ENCODE data around the gene IFT172.

The IFT172 gene

DNA sequence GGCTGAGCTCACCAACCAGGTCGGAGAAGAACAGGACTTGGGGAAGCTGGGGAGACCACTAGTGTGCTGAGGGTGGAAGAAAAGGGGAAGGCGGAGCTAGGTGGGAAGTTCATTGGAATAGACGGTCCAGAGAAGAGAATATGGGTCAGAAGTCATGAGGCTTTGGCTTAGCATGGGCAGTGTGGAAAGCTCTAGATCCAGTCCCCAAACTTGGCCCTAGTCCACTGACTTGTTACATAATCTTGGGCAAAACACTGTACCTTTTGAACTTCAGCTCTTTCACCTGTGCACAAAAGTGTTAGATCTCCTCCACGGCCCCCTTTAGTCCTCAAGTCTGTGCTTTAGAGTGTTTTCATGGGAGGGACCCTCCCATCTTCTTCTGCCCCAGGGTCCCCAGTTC, 17.8 kb upstream of the IFT172 start:
- Histone ChIP-seq H3K4me2 (ENCODE audit: low read length) (no peak overlapping the region), H2BK120ac (ENCODE audit: low read depth, low read length) (no peak overlapping the region), H3K79me1 (ENCODE audit: low read length) (no peaks in the 10 kb centered on the region), H2BK5ac (ENCODE audit: low read length) (no peak overlapping the region), H2AK5ac (ENCODE audit: low read length) (no peak overlapping the region), H3K4ac (ENCODE audit: low read depth, low read length) (no peak overlapping the region), H4K8ac (ENCODE audit: low read depth, low read length) (no peak overlapping the region), H3K27me3 (ENCODE audit: insufficient read depth, low read length, poor library complexity) (no peaks in the 10 kb centered on the region), H3K23ac (ENCODE audit: low read length) (no peak overlapping the region), H3K9ac (ENCODE audit: low read length) (no peak overlapping the region), H3K36me3 (ENCODE audit: control insufficient read depth, insufficient read depth, low read length) (no peaks in the 10 kb centered on the region), H3K27ac (ENCODE audit: low read depth, low read length) (no peak overlapping the region), H3K18ac (ENCODE audit: low read length) (no peak overlapping the region), H4K5ac (ENCODE audit: low read length) (no peak overlapping the region), H3K4me3 (ENCODE audit: low read length) (no peak overlapping the region), H3K79me2 (ENCODE audit: control insufficient read depth, insufficient read depth, low read length) (no peaks in the 10 kb centered on the region), H3K56ac (ENCODE audit: low read length) (no peak overlapping the region), H2BK15ac (replicated peaks; ENCODE audit: low read depth) (no peak overlapping the region), H3K4me1 (ENCODE audit: control insufficient read depth, low read depth, low read length) (no peaks in the 10 kb centered on the region)
- WGBS (ENCODE audit: extremely low coverage, insufficient coverage, low lambda C conversion rate), result no CpG with 5 or more reads among the region's 4 CpGs
- no peak for DNase-seq

DNA sequence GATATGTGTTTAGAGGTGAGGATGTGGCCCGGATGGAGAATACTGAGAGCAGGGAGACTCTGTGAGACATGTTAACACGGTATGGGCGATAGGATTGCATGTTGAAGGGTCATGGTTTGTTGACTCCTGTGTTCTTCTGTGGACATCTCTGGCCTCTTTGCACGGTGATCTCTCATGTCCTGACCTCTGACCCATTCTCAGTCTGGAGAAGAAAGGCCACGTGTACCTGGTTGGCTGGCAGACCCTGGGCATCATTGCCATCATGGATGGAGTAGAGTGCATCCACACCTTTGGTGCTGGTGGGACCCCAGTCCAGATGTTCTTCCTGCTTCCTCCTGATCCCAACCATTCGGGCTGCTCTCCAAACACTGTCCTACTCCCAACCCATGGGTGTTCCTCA, 17.0 kb upstream of the IFT172 start:
- Histone ChIP-seq H3K79me2 (ENCODE audit: control insufficient read depth, insufficient read depth, low read length) (no peaks in the 10 kb centered on the region), H3K79me1 (ENCODE audit: low read length) (no peaks in the 10 kb centered on the region), H3K36me3 (ENCODE audit: control insufficient read depth, insufficient read depth, low read length) (no peaks in the 10 kb centered on the region), H2AK5ac (ENCODE audit: low read length) (no peak overlapping the region), H3K27me3 (ENCODE audit: insufficient read depth, low read length, poor library complexity) (no peaks in the 10 kb centered on the region), H3K18ac (ENCODE audit: low read length) (no peak overlapping the region), H3K23ac (ENCODE audit: low read length) (no peak overlapping the region), H3K56ac (ENCODE audit: low read length) (no peak overlapping the region), H3K4ac (ENCODE audit: low read depth, low read length) (no peak overlapping the region), H3K4me2 (ENCODE audit: low read length) (no peak overlapping the region), H3K9ac (ENCODE audit: low read length) (no peak overlapping the region), H2BK120ac (ENCODE audit: low read depth, low read length) (no peak overlapping the region), H3K4me3 (ENCODE audit: low read length) (no peak overlapping the region), H2BK5ac (ENCODE audit: low read length) (no peak overlapping the region), H2BK15ac (replicated peaks; ENCODE audit: low read depth) (no peak overlapping the region), H4K8ac (ENCODE audit: low read depth, low read length) (no peak overlapping the region), H4K5ac (ENCODE audit: low read length) (no peak overlapping the region), H3K27ac (ENCODE audit: low read depth, low read length) (no peak overlapping the region), H3K4me1 (ENCODE audit: control insufficient read depth, low read depth, low read length) (no peaks in the 10 kb centered on the region)
- WGBS (ENCODE audit: extremely low coverage, insufficient coverage, low lambda C conversion rate), result no CpG with 5 or more reads among the region's 6 CpGs
- no peak for DNase-seq

DNA sequence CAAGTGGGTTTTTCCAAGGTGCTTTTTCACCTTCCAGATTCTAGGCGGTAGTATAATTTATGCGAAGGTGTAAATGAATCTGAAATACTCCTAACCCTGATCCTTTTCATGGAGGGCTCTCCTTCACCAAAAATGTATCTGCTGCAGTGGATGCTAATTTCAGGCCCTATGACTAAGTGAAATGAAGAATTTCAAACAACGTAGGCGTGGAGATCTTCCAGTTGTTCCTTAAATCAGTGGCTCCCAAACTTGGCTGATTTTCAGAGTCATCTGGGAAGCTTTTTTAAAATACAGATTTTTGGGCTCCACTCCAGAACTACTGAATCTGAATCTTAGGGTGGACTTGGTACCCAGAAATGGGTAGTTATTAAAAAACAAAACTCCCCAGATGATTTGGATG, 12.6 kb upstream of the IFT172 start:
- DNase-seq, result no peak
- Histone ChIP-seq H3K23ac (ENCODE audit: low read length) (no peak overlapping the region), H3K27ac (ENCODE audit: low read depth, low read length) (no peak overlapping the region), H3K4me2 (ENCODE audit: low read length) (no peak overlapping the region), H3K79me2 (ENCODE audit: control insufficient read depth, insufficient read depth, low read length) (no peaks in the 10 kb centered on the region), H4K8ac (ENCODE audit: low read depth, low read length) (no peak overlapping the region), H3K4ac (ENCODE audit: low read depth, low read length) (no peak overlapping the region), H2BK15ac (replicated peaks; ENCODE audit: low read depth) (no peak overlapping the region), H3K36me3 (ENCODE audit: control insufficient read depth, insufficient read depth, low read length) (no peaks in the 10 kb centered on the region), H3K18ac (ENCODE audit: low read length) (no peak overlapping the region), H3K79me1 (ENCODE audit: low read length) (no peaks in the 10 kb centered on the region), H3K4me3 (ENCODE audit: low read length) (no peak overlapping the region), H3K27me3 (ENCODE audit: insufficient read depth, low read length, poor library complexity) (peaks cover 1% of the 10 kb centered on the region), H2AK5ac (ENCODE audit: low read length) (no peak overlapping the region), H3K4me1 (ENCODE audit: control insufficient read depth, low read depth, low read length) (no peaks in the 10 kb centered on the region), H3K9ac (ENCODE audit: low read length) (no peak overlapping the region), H2BK5ac (ENCODE audit: low read length) (no peak overlapping the region), H4K5ac (ENCODE audit: low read length) (no peak overlapping the region), H2BK120ac (ENCODE audit: low read depth, low read length) (no peak overlapping the region), H3K56ac (ENCODE audit: low read length) (no peak overlapping the region)
- WGBS (ENCODE audit: extremely low coverage, insufficient coverage, low lambda C conversion rate), result no CpG with 5 or more reads among the region's 4 CpGs

DNA sequence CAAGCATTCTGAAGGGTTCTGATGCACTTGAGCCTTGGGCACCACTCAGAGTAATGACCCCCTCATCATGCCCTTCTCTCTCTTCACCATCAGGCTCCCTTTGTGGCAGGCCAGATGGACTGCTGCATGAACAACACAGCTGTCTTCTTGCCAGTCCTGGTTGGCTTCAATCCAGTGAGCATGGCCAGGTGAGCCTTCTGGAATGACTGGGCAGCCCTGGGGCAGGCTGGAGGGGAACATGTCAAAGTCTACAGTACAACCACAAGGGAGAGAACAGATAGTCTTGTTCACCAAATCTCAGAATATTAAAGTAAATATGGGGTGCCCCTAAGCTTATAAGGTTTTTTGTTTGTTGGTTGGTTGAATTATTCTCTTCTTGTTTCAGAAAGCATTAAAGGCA, 11.5 kb upstream of the IFT172 start:
- Histone ChIP-seq H2BK5ac (ENCODE audit: low read length) (no peak overlapping the region), H3K27me3 (ENCODE audit: insufficient read depth, low read length, poor library complexity) (peaks cover 4% of the 10 kb centered on the region), H3K4ac (ENCODE audit: low read depth, low read length) (no peak overlapping the region), H2AK5ac (ENCODE audit: low read length) (no peak overlapping the region), H3K27ac (ENCODE audit: low read depth, low read length) (no peak overlapping the region), H3K56ac (ENCODE audit: low read length) (no peak overlapping the region), H3K79me2 (ENCODE audit: control insufficient read depth, insufficient read depth, low read length) (no peaks in the 10 kb centered on the region), H4K8ac (ENCODE audit: low read depth, low read length) (no peak overlapping the region), H3K23ac (ENCODE audit: low read length) (no peak overlapping the region), H2BK120ac (ENCODE audit: low read depth, low read length) (no peak overlapping the region), H3K36me3 (ENCODE audit: control insufficient read depth, insufficient read depth, low read length) (no peaks in the 10 kb centered on the region), H3K18ac (ENCODE audit: low read length) (no peak overlapping the region), H4K5ac (ENCODE audit: low read length) (no peak overlapping the region), H3K9ac (ENCODE audit: low read length) (no peak overlapping the region), H3K4me3 (ENCODE audit: low read length) (no peak overlapping the region), H3K79me1 (ENCODE audit: low read length) (no peaks in the 10 kb centered on the region), H2BK15ac (replicated peaks; ENCODE audit: low read depth) (no peak overlapping the region), H3K4me2 (ENCODE audit: low read length) (no peak overlapping the region), H3K4me1 (ENCODE audit: control insufficient read depth, low read depth, low read length) (no peaks in the 10 kb centered on the region)
- DNase-seq, result no peak

DNA sequence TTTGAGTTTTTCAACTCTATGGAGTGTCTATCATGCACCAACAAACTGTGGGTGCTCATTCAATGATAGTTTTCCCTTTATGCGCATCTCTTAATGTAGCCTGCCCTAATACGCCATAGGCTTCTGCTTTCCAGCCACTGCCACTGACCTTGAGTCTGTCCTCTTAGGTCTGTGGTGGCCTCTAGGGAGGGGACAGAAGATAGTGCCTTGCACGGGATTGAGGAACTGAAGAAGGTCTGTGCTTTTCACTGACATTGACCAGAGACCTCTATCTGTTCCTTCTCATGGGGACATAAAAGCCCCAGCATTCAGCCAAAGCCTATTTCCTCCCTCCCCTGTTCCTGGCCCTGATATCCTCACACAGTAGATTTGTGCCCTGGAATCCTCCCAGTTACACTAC, 9.4 kb upstream of the IFT172 start:
- Histone ChIP-seq H4K8ac (ENCODE audit: low read depth, low read length) (no peak overlapping the region), H4K5ac (ENCODE audit: low read length) (no peak overlapping the region), H3K9ac (ENCODE audit: low read length) (no peak overlapping the region), H3K79me1 (ENCODE audit: low read length) (no peaks in the 10 kb centered on the region), H2BK120ac (ENCODE audit: low read depth, low read length) (no peak overlapping the region), H3K4ac (ENCODE audit: low read depth, low read length) (no peak overlapping the region), H3K23ac (ENCODE audit: low read length) (no peak overlapping the region), H3K4me3 (ENCODE audit: low read length) (no peak overlapping the region), H3K27ac (ENCODE audit: low read depth, low read length) (no peak overlapping the region), H2BK15ac (replicated peaks; ENCODE audit: low read depth) (no peak overlapping the region), H3K4me1 (ENCODE audit: control insufficient read depth, low read depth, low read length) (no peaks in the 10 kb centered on the region), H2BK5ac (ENCODE audit: low read length) (no peak overlapping the region), H3K79me2 (ENCODE audit: control insufficient read depth, insufficient read depth, low read length) (no peaks in the 10 kb centered on the region), H3K18ac (ENCODE audit: low read length) (no peak overlapping the region), H3K36me3 (ENCODE audit: control insufficient read depth, insufficient read depth, low read length) (no peaks in the 10 kb centered on the region), H3K4me2 (ENCODE audit: low read length) (no peak overlapping the region), H3K56ac (ENCODE audit: low read length) (no peak overlapping the region), H3K27me3 (ENCODE audit: insufficient read depth, low read length, poor library complexity) (peaks cover 5% of the 10 kb centered on the region), H2AK5ac (ENCODE audit: low read length) (no peak overlapping the region)
- WGBS (ENCODE audit: extremely low coverage, insufficient coverage, low lambda C conversion rate), result no CpG with 5 or more reads among the region's 3 CpGs
- DNase-seq, result no peak

DNA sequence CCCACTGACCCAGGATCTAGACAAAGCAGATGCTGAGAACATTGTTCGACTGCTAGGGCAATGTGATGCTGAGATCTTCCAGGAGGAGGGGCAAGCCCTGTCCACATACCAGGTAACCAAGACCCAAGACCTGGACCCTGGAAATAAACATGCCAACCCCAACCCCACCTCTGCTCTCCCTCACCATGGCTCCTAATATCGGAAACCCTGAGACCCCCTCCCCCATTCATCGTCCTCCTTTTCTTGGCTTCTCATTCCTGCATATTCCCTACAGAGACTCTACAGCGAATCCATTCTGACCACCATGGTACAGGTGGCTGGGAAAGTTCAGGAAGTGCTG, 7.7 kb upstream of the IFT172 start:
- Histone ChIP-seq H3K4ac (ENCODE audit: low read depth, low read length) (no peak overlapping the region), H3K23ac (ENCODE audit: low read length) (no peak overlapping the region), H3K79me1 (ENCODE audit: low read length) (no peaks in the 10 kb centered on the region), H3K9ac (ENCODE audit: low read length) (no peak overlapping the region), H3K4me1 (ENCODE audit: control insufficient read depth, low read depth, low read length) (no peaks in the 10 kb centered on the region), H3K27ac (ENCODE audit: low read depth, low read length) (no peak overlapping the region), H3K4me2 (ENCODE audit: low read length) (no peak overlapping the region), H3K56ac (ENCODE audit: low read length) (no peak overlapping the region), H2BK15ac (replicated peaks; ENCODE audit: low read depth) (no peak overlapping the region), H2BK120ac (ENCODE audit: low read depth, low read length) (no peak overlapping the region), H2AK5ac (ENCODE audit: low read length) (no peak overlapping the region), H3K79me2 (ENCODE audit: control insufficient read depth, insufficient read depth, low read length) (no peaks in the 10 kb centered on the region), H4K8ac (ENCODE audit: low read depth, low read length) (no peak overlapping the region), H4K5ac (ENCODE audit: low read length) (no peak overlapping the region), H3K36me3 (ENCODE audit: control insufficient read depth, insufficient read depth, low read length) (no peaks in the 10 kb centered on the region), H3K18ac (ENCODE audit: low read length) (no peak overlapping the region), H3K4me3 (ENCODE audit: low read length) (no peak overlapping the region), H2BK5ac (ENCODE audit: low read length) (no peak overlapping the region), H3K27me3 (ENCODE audit: insufficient read depth, low read length, poor library complexity) (peaks cover 5% of the 10 kb centered on the region)
- no CpG with 5 or more reads among the region's 4 CpGs for WGBS (ENCODE audit: extremely low coverage, insufficient coverage, low lambda C conversion rate)
- DNase-seq, result no peak
